Esophagus squamous epithelium (tissue), 5 donors: ENCODE results near the gene SHPK. TPM values are rescaled to one million over a fixed set of nuclear protein-coding genes. Genes with fewer than 3 reads are reported as not detected.
"Not testable (repeated sequence)": the region's sequence is repeated elsewhere in the genome, so short reads cannot be mapped to it uniquely, and the experiment has no call there.

ENCODE experiments used
- DNase-seq: peaks from one replicate; lab custom pipeline; 2025; lab: John Stamatoyannopoulos, UW
- H3K27ac ChIP-seq, 4 donors: fragments of 200-600 bp; sonication (generic); one replicate each; pipeline ENCODE4 v1.5.1; 2016 to 2019; ENCODE audit warnings: mild to moderate bottlenecking in 1 of 4
- H3K27me3 ChIP-seq, 4 donors: fragments of 200-600 bp; sonication (generic); 1 replicate in 3 of 4; 2 replicates in 1 of 4; pipeline versions ENCODE4 v1.5.1 to v1.6.0; 2017 to 2021; ENCODE audit warnings: antibody characterized with exemption in 1 of 4
- H3K36me3 ChIP-seq, 3 donors: fragments of 200-600 bp; sonication (generic); one replicate each; pipeline ENCODE4 v1.5.1; 2016 to 2019
- H3K4me1 ChIP-seq, 3 donors: fragments of 200-600 bp; sonication (generic); one replicate each; pipeline ENCODE4 v1.5.1; 2017 to 2019
- H3K4me3 ChIP-seq, 4 donors: fragments of 200-600 bp; sonication (generic); 1 replicate in 3 of 4; 2 replicates in 1 of 4; pipeline ENCODE4 v1.5.1; 2016 to 2019; ENCODE audit warnings: mild to moderate bottlenecking in 2 of 4, moderate library complexity in 1 of 4
- H3K9me3 ChIP-seq, 3 donors: fragments of 200-600 bp; sonication (generic); one replicate each; pipeline ENCODE4 v1.5.1; 2016 to 2019
- POLR2A ChIP-seq, 4 donors: fragments of 450-650 bp; IDR thresholded peaks; one replicate each; pipeline ENCODE4 v1.6.1; 2017; ENCODE audit warnings: antibody characterized with exemption in 4 of 4, mild to moderate bottlenecking in 4 of 4, moderate library complexity in 3 of 4
- WGBS, 2 donors: methylation state at CpG; one replicate each; pipeline ENCODE4 v1.1.5; 2018; 5-methylcytosine and 5-hydroxymethylcytosine counted together
- intact Hi-C: fragments of 100-400 bp; cut with DNase I; formaldehyde crosslinking; loops from one replicate; pipeline ENCODE4 v1.15.0; 2022
- total RNA-seq, 4 donors: library from RNA; depleted of rRNA; stranded (reverse); fragments of >200 nt; gene quantifications; one replicate each; pipeline ENCODE4 v1.1.0, GENCODE V29; 2016
- TF ChIP-seq, protein P1 (sequence below), 6 experiments: fragments of 450-650 bp in 4 of 6; fragments of 200-600 bp in 2 of 6; sonication (generic) in 2 of 6; IDR thresholded peaks; one replicate each; pipeline ENCODE4 v1.5.1; 2016 to 2019; ENCODE audit warnings: antibody characterized with exemption in 6 of 6, mild to moderate bottlenecking in 4 of 6, moderate library complexity in 4 of 6
- donor health status: DM: yes; HTN: yes; CAD: no.

Gene SHPK
- total RNA-seq, 4 donors from 2014 or later = 10.8 to 16.8 (median 14.3) TPM

DNA sequence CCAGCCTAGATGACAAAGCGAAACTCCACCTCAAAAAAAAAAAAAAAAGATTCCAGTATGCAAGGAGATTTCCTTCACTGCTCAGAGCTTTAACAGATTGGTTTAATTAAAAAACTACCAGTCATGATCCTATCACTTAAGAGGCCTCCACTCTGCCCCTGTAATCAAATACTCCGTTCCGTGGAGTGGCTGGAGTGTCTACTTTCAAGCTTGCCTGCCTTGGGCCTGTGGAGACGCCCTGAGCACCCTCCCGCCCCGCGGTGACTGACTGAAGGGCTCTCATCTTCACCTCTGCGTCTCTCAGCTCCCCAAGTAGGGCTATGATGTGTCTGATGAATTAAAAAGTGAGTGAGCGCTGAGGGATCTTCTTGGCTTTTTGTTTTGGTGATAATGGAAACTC, 53.1 kb downstream of the SHPK start:
- H3K36me3 ChIP-seq = peaks cover 0 to 54% (median 5%) of the 10 kb centered on the region in 3 donors
- H3K9me3 ChIP-seq = no peaks in the 10 kb centered on the region
- TF ChIP-seq, protein P1, sequence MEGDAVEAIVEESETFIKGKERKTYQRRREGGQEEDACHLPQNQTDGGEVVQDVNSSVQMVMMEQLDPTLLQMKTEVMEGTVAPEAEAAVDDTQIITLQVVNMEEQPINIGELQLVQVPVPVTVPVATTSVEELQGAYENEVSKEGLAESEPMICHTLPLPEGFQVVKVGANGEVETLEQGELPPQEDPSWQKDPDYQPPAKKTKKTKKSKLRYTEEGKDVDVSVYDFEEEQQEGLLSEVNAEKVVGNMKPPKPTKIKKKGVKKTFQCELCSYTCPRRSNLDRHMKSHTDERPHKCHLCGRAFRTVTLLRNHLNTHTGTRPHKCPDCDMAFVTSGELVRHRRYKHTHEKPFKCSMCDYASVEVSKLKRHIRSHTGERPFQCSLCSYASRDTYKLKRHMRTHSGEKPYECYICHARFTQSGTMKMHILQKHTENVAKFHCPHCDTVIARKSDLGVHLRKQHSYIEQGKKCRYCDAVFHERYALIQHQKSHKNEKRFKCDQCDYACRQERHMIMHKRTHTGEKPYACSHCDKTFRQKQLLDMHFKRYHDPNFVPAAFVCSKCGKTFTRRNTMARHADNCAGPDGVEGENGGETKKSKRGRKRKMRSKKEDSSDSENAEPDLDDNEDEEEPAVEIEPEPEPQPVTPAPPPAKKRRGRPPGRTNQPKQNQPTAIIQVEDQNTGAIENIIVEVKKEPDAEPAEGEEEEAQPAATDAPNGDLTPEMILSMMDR (IDR thresholded peaks at IDR 0.05) = no peak
- DNase-seq = no peak
- no peak overlapping the region for H3K4me3 ChIP-seq
- intact Hi-C loops = no loop called here
- WGBS, 2 donors = 94 to 96% methylated on average over 9 of the region's 9 CpGs
- no peaks in the 10 kb centered on the region for H3K27me3 ChIP-seq
- no peaks in the 10 kb centered on the region for H3K4me1 ChIP-seq
- H3K27ac ChIP-seq = no peak overlapping the region

DNA sequence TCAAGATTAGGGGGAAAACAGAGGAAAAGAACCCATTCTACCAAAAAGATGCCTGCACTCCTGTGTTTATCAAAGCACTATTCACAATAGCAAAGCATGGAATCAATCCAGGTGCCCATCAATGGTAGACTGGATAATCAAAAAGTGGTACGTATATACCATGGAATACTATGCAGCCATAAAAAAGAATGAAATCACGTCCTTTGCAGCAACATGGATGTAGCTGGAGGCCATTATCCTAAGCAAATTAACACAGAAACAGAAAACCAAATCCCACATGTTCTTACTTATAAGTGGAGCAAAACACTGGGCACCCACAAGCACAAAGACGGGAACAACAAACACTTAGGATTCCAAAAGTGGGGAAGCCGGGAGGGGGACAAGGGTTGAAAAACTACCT, 57.4 kb downstream of the SHPK start:
- intact Hi-C loops, H3K9me3 ChIP-seq, DNase-seq, H3K4me1 ChIP-seq, H3K4me3 ChIP-seq, H3K27ac ChIP-seq, H3K27me3 ChIP-seq: not testable (repeated sequence)
- 79 to 85% methylated on average over 4 of the region's 4 CpGs for WGBS, 2 donors
- peaks cover 0 to 31% (median 0%) of the 10 kb centered on the region in 3 donors for H3K36me3 ChIP-seq

GRCh38 chr17:3576970-3577369, 59.1 kb downstream of the SHPK start:
- Histone ChIP-seq H3K4me1 (no peaks in the 10 kb centered on the region), H3K27ac (no peak overlapping the region), H3K36me3 (peaks cover 0 to 35% (median 0%) of the 10 kb centered on the region in 3 donors), H3K9me3 (no peaks in the 10 kb centered on the region), H3K4me3 (no peak overlapping the region), H3K27me3 (no peaks in the 10 kb centered on the region)
- DNase-seq = no peak
- intact Hi-C loops = no loop called here
- TF ChIP-seq, protein P1 (IDR thresholded peaks at IDR 0.05) = no peak
- TF ChIP-seq POLR2A (IDR thresholded peaks at IDR 0.05) = no peak
- 94 to 95% methylated on average over 8 to 9 of the region's 11 CpGs for WGBS, 2 donors

- intact Hi-C loops = no loop called here
- Histone ChIP-seq H3K27me3 (no peaks in the 10 kb centered on the region), H3K4me3 (no peak overlapping the region), H3K36me3 (peaks cover 0 to 48% (median 10%) of the 10 kb centered on the region in 3 donors), H3K9me3 (no peaks in the 10 kb centered on the region), H3K4me1 (no peaks in the 10 kb centered on the region), H3K27ac (no peak overlapping the region)
- TF ChIP-seq, protein P1 (IDR thresholded peaks at IDR 0.05) = no peak
- TF ChIP-seq POLR2A (IDR thresholded peaks at IDR 0.05) = no peak
- DNase-seq = no peak
- WGBS, 2 donors = 45 to 47% methylated on average over 5 of the region's 5 CpGs
These were observed 60.5 kb downstream of the SHPK start for GRCh38 chr17:3575511-3575910.

DNA sequence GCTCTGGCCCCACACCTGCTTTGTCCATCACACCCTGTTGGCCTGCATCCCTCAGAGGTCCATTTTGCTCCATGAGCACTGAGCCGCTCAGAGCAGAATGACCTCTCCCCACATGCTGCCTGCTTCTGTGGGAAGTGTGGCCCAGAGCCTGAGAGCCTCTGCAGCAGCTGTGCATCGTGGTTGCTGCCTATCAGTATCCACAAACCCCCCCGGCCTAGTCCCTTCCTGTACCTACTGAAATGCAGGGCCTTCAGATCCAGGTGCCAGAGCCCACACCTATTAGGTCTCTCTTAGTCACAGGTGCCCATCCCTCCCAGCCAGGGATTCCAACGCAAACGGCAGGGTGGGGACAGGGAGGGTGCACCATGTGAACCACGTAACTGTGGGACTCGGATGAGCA, 61.8 kb downstream of the SHPK start:
- WGBS, 2 donors = 82 to 87% methylated on average over 2 to 3 of the region's 7 CpGs
- DNase-seq = no peak
- TF ChIP-seq, protein P1 (IDR thresholded peaks at IDR 0.05) = no peak
- no peak for TF ChIP-seq POLR2A (IDR thresholded peaks at IDR 0.05)
- intact Hi-C loops = no loop called here
- Histone ChIP-seq H3K4me1 (no peaks in the 10 kb centered on the region), H3K4me3 (no peak overlapping the region), H3K36me3 (peaks cover 0 to 45% (median 10%) of the 10 kb centered on the region in 3 donors), H3K27me3 (no peaks in the 10 kb centered on the region), H3K27ac (no peak overlapping the region), H3K9me3 (no peaks in the 10 kb centered on the region)
